Kidney epithelial cell (primary cell): Measurements from ENCODE around the gene KLHL29. TPM values are rescaled to one million over a fixed set of nuclear protein-coding genes. Genes with fewer than 3 reads are reported as not detected.

ENCODE experiments used
- DNase-seq: peaks from one replicate; pipeline ENCODE4 v3.0.0-alpha.2; 2010; ENCODE audit warnings: low read depth
- H3K27me3 ChIP-seq: 2 replicates; pipeline ENCODE4 v1.6.0; 2011; ENCODE audit warnings: low read length; ENCODE audit not compliant: control insufficient read depth, insufficient read depth
- H3K36me3 ChIP-seq: 2 replicates; pipeline ENCODE4 v1.5.1; 2011; ENCODE audit warnings: low read length; ENCODE audit not compliant: control insufficient read depth, insufficient read depth
- H3K4me3 ChIP-seq: 2 replicates; pipeline ENCODE4 v1.5.1; 2011; ENCODE audit warnings: low read depth, mild to moderate bottlenecking, control low read depth, low read length
- CTCF ChIP-seq: IDR thresholded peaks from 2 replicates; pipeline ENCODE4 v1.5.1; 2011; ENCODE audit warnings: mild to moderate bottlenecking, moderate library complexity, low read length, control low read depth, inconsistent platforms; ENCODE audit not compliant: insufficient read depth, poor library complexity, severe bottlenecking
- total RNA-seq: library from RNA; depleted of rRNA; stranded (reverse); fragments of >200 nt; gene quantifications from 2 replicates; pipeline ENCODE4 v1.2.3, GENCODE V29; 2015

KLHL29 gene
- total RNA-seq, 1 donor from 2014 or later: 12.4 TPM

- no peaks in the 10 kb centered on the region for H3K27me3 ChIP-seq
- H3K36me3 ChIP-seq: no peaks in the 10 kb centered on the region
- no peak for DNase-seq
- no peak for TF ChIP-seq CTCF
- no peak overlapping the region for H3K4me3 ChIP-seq
Measured at GRCh38 chr2:23562143-23562542, 177.2 kb downstream of the KLHL29 start.

GRCh38 chr2:23563151-23563550, 178.2 kb downstream of the KLHL29 start:
- no peak overlapping the region for H3K4me3 ChIP-seq
- no peaks in the 10 kb centered on the region for H3K27me3 ChIP-seq
- H3K36me3 ChIP-seq: no peaks in the 10 kb centered on the region
- DNase-seq: no peak
- TF ChIP-seq CTCF: no peak

- H3K27me3 ChIP-seq: no peaks in the 10 kb centered on the region
- H3K4me3 ChIP-seq: no peak overlapping the region
- no peak for DNase-seq
- H3K36me3 ChIP-seq: no peaks in the 10 kb centered on the region
- TF ChIP-seq CTCF: no peak
Measured at GRCh38 chr2:23563673-23564614, 179.0 kb downstream of the KLHL29 start.

GRCh38 chr2:23564615-23564960, 179.6 kb downstream of the KLHL29 start:
- Histone ChIP-seq H3K4me3 (no peak overlapping the region), H3K36me3 (no peaks in the 10 kb centered on the region), H3K27me3 (no peaks in the 10 kb centered on the region)
- TF ChIP-seq CTCF: no peak
- no peak for DNase-seq

- Histone ChIP-seq H3K4me3 (no peak overlapping the region), H3K27me3 (no peaks in the 10 kb centered on the region), H3K36me3 (no peaks in the 10 kb centered on the region)
- no peak for TF ChIP-seq CTCF
- DNase-seq: no peak
Measured at GRCh38 chr2:23565374-23565773, 180.4 kb downstream of the KLHL29 start.

GRCh38 chr2:23565814-23566213, 180.8 kb downstream of the KLHL29 start:
- no peak overlapping the region for H3K4me3 ChIP-seq
- no peaks in the 10 kb centered on the region for H3K36me3 ChIP-seq
- no peaks in the 10 kb centered on the region for H3K27me3 ChIP-seq
- DNase-seq: no peak
- TF ChIP-seq CTCF: no peak
